H9 (cell line): ENCODE data around the gene MTMR12. TPM values are rescaled to one million over a fixed set of nuclear protein-coding genes. Genes with fewer than 3 reads are reported as not detected.

Experiments used
- DNase-seq: peaks from one replicate; pipeline ENCODE4 v3.0.0-alpha.2; 2017
- H2AFZ ChIP-seq: one replicate; pipeline ENCODE4 v1.6.1; 2013; ENCODE audit warnings: mild to moderate bottlenecking, low read length, control low read depth, moderate library complexity
- H2AK5ac ChIP-seq: 2 replicates; pipeline ENCODE4 v1.6.1; 2013; ENCODE audit warnings: low read length, control low read depth, mixed read lengths; ENCODE audit not compliant: insufficient read length
- H2BK120ac ChIP-seq: one replicate; pipeline ENCODE4 v1.6.1; 2013; ENCODE audit warnings: low read depth, mild to moderate bottlenecking, low read length, control low read depth, inconsistent platforms; ENCODE audit not compliant: poor library complexity, severe bottlenecking
- H2BK12ac ChIP-seq: 2 replicates; pipeline ENCODE4 v1.6.1; 2013; ENCODE audit warnings: low read length, control low read depth, mixed read lengths, low read depth; ENCODE audit not compliant: insufficient read length
- H2BK15ac ChIP-seq: 2 replicates; pipeline ENCODE4 v1.6.1; 2013; ENCODE audit warnings: low read depth, low read length, control low read depth
- H2BK20ac ChIP-seq: one replicate; pipeline ENCODE4 v1.6.1; 2013; ENCODE audit warnings: low read depth, mild to moderate bottlenecking, low read length, control low read depth, inconsistent platforms; ENCODE audit not compliant: poor library complexity, severe bottlenecking
- H2BK5ac ChIP-seq: 2 replicates; pipeline ENCODE4 v1.6.1; 2013; ENCODE audit warnings: low read length, control low read depth, mixed read lengths; ENCODE audit not compliant: insufficient read length
- H3K14ac ChIP-seq: 2 replicates; pipeline ENCODE4 v1.6.1; 2013; ENCODE audit warnings: low read length, control low read depth; ENCODE audit not compliant: insufficient read depth
- H3K18ac ChIP-seq: 2 replicates; pipeline ENCODE4 v1.6.1; 2013; ENCODE audit warnings: low read depth, mild to moderate bottlenecking, mixed read lengths, low read length, control low read depth; ENCODE audit not compliant: insufficient read length
- H3K23ac ChIP-seq: 2 replicates; pipeline ENCODE4 v1.6.1; 2013; ENCODE audit warnings: low read length, control low read depth, mixed read lengths, low read depth; ENCODE audit not compliant: insufficient read length
- H3K23me2 ChIP-seq: 2 replicates; pipeline ENCODE4 v1.6.1; 2013; ENCODE audit warnings: low read depth, mild to moderate bottlenecking, mixed read lengths, low read length, control low read depth; ENCODE audit not compliant: insufficient read length, poor library complexity, severe bottlenecking
- H3K27ac ChIP-seq: 2 replicates; pipeline ENCODE4 v1.5.1; 2013; ENCODE audit warnings: low read length, control low read depth, mixed read lengths, low read depth; ENCODE audit not compliant: insufficient read length
- H3K27me3 ChIP-seq: 2 replicates; pipeline ENCODE4 v1.6.1; 2013; ENCODE audit warnings: low read length, control low read depth, inconsistent platforms; ENCODE audit not compliant: insufficient read depth
- H3K4ac ChIP-seq: 2 replicates; pipeline ENCODE4 v1.6.1; 2013; ENCODE audit warnings: low read depth, mild to moderate bottlenecking, control low read depth, inconsistent platforms, low read length, moderate library complexity
- H3K4me1 ChIP-seq: 2 replicates; pipeline ENCODE4 v1.6.1; 2013; ENCODE audit warnings: low read length, control low read depth, inconsistent platforms; ENCODE audit not compliant: insufficient read depth
- H3K4me2 ChIP-seq: 2 replicates; pipeline ENCODE4 v1.6.1; 2013; ENCODE audit warnings: low read length, control low read depth, mixed read lengths; ENCODE audit not compliant: insufficient read length, insufficient read depth
- H3K56ac ChIP-seq: 2 replicates; pipeline ENCODE4 v1.6.1; 2013; ENCODE audit warnings: low read depth, mild to moderate bottlenecking, mixed read lengths, low read length, control low read depth; ENCODE audit not compliant: insufficient read length
- H3K79me1 ChIP-seq: 2 replicates; pipeline ENCODE4 v1.6.1; 2013; ENCODE audit warnings: low read depth, mild to moderate bottlenecking, moderate library complexity, low read length, control low read depth, inconsistent platforms; ENCODE audit not compliant: insufficient read depth, poor library complexity, severe bottlenecking
- H3K79me2 ChIP-seq: 2 replicates; pipeline ENCODE4 v1.6.1; 2013; ENCODE audit warnings: low read length, control low read depth, inconsistent platforms; ENCODE audit not compliant: insufficient read depth
- H3K9ac ChIP-seq: 2 replicates; pipeline ENCODE4 v1.6.1; 2013; ENCODE audit warnings: low read length, control low read depth, mixed read lengths; ENCODE audit not compliant: insufficient read length; ENCODE audit errors: extremely low read depth
- H3K9me3 ChIP-seq: one replicate; pipeline ENCODE4 v1.6.1; 2013; ENCODE audit warnings: low read depth, low read length, inconsistent platforms; ENCODE audit not compliant: control insufficient read depth
- H3T11ph ChIP-seq: one replicate; pipeline ENCODE4 v1.6.1; 2013; ENCODE audit warnings: mild to moderate bottlenecking, low read length, control low read depth, inconsistent platforms
- H4K20me1 ChIP-seq: one replicate; pipeline ENCODE4 v1.6.1; 2013; ENCODE audit not compliant: control insufficient read depth, insufficient read length, insufficient read depth
- H4K5ac ChIP-seq: 2 replicates; pipeline ENCODE4 v1.6.1; 2013; ENCODE audit warnings: low read depth, mild to moderate bottlenecking, mixed read lengths, low read length, control low read depth; ENCODE audit not compliant: insufficient read length
- H4K8ac ChIP-seq: replicated peaks from 2 replicates; pipeline ENCODE4 v1.6.1; 2013; ENCODE audit warnings: low read length, control low read depth, mixed read lengths, low read depth; ENCODE audit not compliant: insufficient read length
- H4K91ac ChIP-seq: 2 replicates; pipeline ENCODE4 v1.6.1; 2013; ENCODE audit warnings: low read depth, mild to moderate bottlenecking, moderate library complexity, mixed read lengths, low read length, control low read depth; ENCODE audit not compliant: insufficient read length
- H3K27ac Mint-ChIP-seq, 3 experiments: 2 replicates in 2 of 3; 3 replicates in 1 of 3; pipeline ENCODE4 v1.8.0; 2020 to 2021; ENCODE audit warnings: mixed read lengths in 3 of 3, mild to moderate bottlenecking in 1 of 3, moderate library complexity in 1 of 3
- H3K27me3 Mint-ChIP-seq: 2 replicates; pipeline ENCODE4 v1.8.0; 2021; ENCODE audit warnings: low read depth, mild to moderate bottlenecking, moderate library complexity, mixed read lengths
- H3K36me3 Mint-ChIP-seq, 3 experiments: 2 replicates in 2 of 3; 3 replicates in 1 of 3; pipeline ENCODE4 v1.8.0; 2020 to 2021; ENCODE audit warnings: low read depth in 3 of 3, mixed read lengths in 3 of 3; ENCODE audit not compliant: insufficient read depth in 1 of 3
- H3K4me1 Mint-ChIP-seq, 2 experiments: 2 replicates each; pipeline ENCODE4 v1.8.0; 2020; ENCODE audit warnings: mixed read lengths in 2 of 2
- H3K4me3 Mint-ChIP-seq, 2 experiments: 2 replicates in 1 of 2; 3 replicates in 1 of 2; pipeline ENCODE4 v1.8.0; 2020 to 2021; ENCODE audit warnings: mild to moderate bottlenecking in 2 of 2, mixed read lengths in 2 of 2, moderate library complexity in 1 of 2
- H3K9me3 Mint-ChIP-seq, 2 experiments: 2 replicates in 1 of 2; 3 replicates in 1 of 2; pipeline ENCODE4 v1.8.0; 2020; ENCODE audit warnings: mild to moderate bottlenecking in 2 of 2, mixed read lengths in 2 of 2, moderate library complexity in 1 of 2
- WGBS: extraction: QIAGEN DNeasy Blood & Tissue Kit; methylation state at CpG from one replicate; pipeline ENCODE4 v1.1.7; 2013; ENCODE audit warnings: missing lambda C conversion rate, low lambda C conversion rate, mixed read lengths; ENCODE audit not compliant: insufficient read length; ENCODE audit errors: extremely low coverage; 5-methylcytosine and 5-hydroxymethylcytosine counted together
- total RNA-seq: library from RNA; stranded (reverse); gene quantifications from 2 replicates; pipeline ENCODE4 v1.2.1, GENCODE V29; 2021
- TF ChIP-seq, protein P1 (sequence below): fragments of 200-600 bp; sonication (generic); conservative IDR thresholded peaks from 3 replicates; pipeline ENCODE4 v1.8.0; 2021; ENCODE audit warnings: antibody characterized with exemption, mild to moderate bottlenecking

MTMR12 gene
- total RNA-seq, 1 experiment from 2014 or later, result 39.3 TPM

DNA sequence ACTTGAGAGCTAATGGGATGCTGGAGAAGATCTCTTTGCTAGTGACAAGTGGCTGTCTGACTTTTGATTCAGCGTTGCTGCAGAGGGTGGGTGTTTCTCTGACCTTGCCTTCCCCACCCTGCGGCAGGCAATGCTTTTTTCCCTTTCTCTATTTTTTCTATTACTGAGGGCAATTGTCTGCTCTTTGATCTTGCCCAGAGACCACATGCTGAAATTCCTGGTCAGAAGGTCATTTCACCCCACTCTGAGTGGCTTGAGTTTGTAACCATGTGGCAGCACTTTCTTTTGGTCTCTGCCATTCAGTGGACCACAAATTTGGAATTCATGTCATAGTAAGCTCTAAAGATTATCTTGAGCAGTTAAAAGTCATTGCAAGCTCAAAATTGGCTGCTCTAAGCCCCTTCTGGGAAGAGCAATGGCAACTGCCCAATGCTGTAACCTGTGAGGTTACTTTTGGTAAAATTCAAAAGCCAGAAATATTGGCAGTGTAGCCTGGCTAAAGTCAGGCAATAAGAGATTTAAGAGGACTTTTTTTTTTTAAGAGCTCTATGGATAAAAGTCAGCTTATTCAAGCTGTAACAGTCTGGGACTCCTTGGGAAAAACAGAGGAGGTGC lies 30.4 kb upstream of the MTMR12 start:
- H3K9me3 Mint-ChIP-seq, result peaks cover 79 to 82% of the 10 kb centered on the region in 2 experiments

More for the DNA sequence above, 30.4 kb upstream of the MTMR12 start:
- H3K27ac ChIP-seq, result no peak overlapping the region
- H4K20me1 ChIP-seq, result no peaks in the 10 kb centered on the region
- no peaks in the 10 kb centered on the region for H3K4me1 ChIP-seq
- TF ChIP-seq, protein P1, sequence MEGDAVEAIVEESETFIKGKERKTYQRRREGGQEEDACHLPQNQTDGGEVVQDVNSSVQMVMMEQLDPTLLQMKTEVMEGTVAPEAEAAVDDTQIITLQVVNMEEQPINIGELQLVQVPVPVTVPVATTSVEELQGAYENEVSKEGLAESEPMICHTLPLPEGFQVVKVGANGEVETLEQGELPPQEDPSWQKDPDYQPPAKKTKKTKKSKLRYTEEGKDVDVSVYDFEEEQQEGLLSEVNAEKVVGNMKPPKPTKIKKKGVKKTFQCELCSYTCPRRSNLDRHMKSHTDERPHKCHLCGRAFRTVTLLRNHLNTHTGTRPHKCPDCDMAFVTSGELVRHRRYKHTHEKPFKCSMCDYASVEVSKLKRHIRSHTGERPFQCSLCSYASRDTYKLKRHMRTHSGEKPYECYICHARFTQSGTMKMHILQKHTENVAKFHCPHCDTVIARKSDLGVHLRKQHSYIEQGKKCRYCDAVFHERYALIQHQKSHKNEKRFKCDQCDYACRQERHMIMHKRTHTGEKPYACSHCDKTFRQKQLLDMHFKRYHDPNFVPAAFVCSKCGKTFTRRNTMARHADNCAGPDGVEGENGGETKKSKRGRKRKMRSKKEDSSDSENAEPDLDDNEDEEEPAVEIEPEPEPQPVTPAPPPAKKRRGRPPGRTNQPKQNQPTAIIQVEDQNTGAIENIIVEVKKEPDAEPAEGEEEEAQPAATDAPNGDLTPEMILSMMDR, result no peak
- H2BK15ac ChIP-seq, result no peak overlapping the region
- H2AK5ac ChIP-seq, result no peak overlapping the region
- no peak overlapping the region for H2BK5ac ChIP-seq
- no peak overlapping the region for H4K5ac ChIP-seq
- no peaks in the 10 kb centered on the region for H3K27me3 ChIP-seq
- Mint-ChIP-seq H3K27ac (no peak overlapping the region), H3K4me3 (no peak overlapping the region), H3K4me1 (no peaks in the 10 kb centered on the region), H3K27me3 (0 out of 2 replicates have a peak, but pooled peaks cover 3% of the 10 kb centered on the region), H3K36me3 (peaks cover 23 to 49% (median 47%) of the 10 kb centered on the region in 3 experiments)
- H3K4me2 ChIP-seq, result no peak overlapping the region
- no peak for DNase-seq
- no peak overlapping the region for H2AFZ ChIP-seq
- H3K23me2 ChIP-seq, result no peaks in the 10 kb centered on the region
- no peak overlapping the region for H2BK20ac ChIP-seq
- H3T11ph ChIP-seq, result no peak overlapping the region
- H3K4ac ChIP-seq, result no peak overlapping the region
- no peak overlapping the region for H4K8ac ChIP-seq
- no peak overlapping the region for H3K18ac ChIP-seq
- H3K9me3 ChIP-seq, result peaks cover 14% of the 10 kb centered on the region
- WGBS, result no CpG with 5 or more reads among the region's 2 CpGs
- H2BK120ac ChIP-seq, result no peak overlapping the region
- H3K56ac ChIP-seq, result no peak overlapping the region
- no peak overlapping the region for H3K9ac ChIP-seq
- H3K79me2 ChIP-seq, result no peaks in the 10 kb centered on the region
- H4K91ac ChIP-seq, result no peak overlapping the region
- H2BK12ac ChIP-seq, result no peak overlapping the region
- no peaks in the 10 kb centered on the region for H3K79me1 ChIP-seq
- H3K23ac ChIP-seq, result no peak overlapping the region
- no peak overlapping the region for H3K14ac ChIP-seq
